HUES6 (cell line): ENCODE measurements around the gene CLIC1.
A peak's percentile ranks its signal among the peaks of the same experiment; 100 is the strongest.

ENCODE experiments used
- H3K27ac ChIP-seq: 2 replicates; pipeline ENCODE4 v1.7.0; 2013; ENCODE audit warnings: low read depth, mild to moderate bottlenecking, low read length, inconsistent platforms
- H3K27me3 ChIP-seq: 2 replicates; pipeline ENCODE4 v1.6.1; 2013; ENCODE audit warnings: low read length; ENCODE audit not compliant: control insufficient read depth, insufficient read depth
- H3K36me3 ChIP-seq: 2 replicates; pipeline ENCODE4 v1.6.1; 2013; ENCODE audit warnings: low read length; ENCODE audit not compliant: control insufficient read depth, insufficient read depth
- H3K4me1 ChIP-seq: 2 replicates; pipeline ENCODE4 v1.6.1; 2013; ENCODE audit warnings: low read length; ENCODE audit not compliant: control insufficient read depth, insufficient read depth
- H3K4me3 ChIP-seq: 2 replicates; pipeline ENCODE4 v1.5.1; 2013; ENCODE audit warnings: low read depth, low read length
- H3K9ac ChIP-seq: one replicate; pipeline ENCODE4 v1.6.1; 2013; ENCODE audit warnings: mild to moderate bottlenecking, low read length
- H3K9me3 ChIP-seq: 2 replicates; pipeline ENCODE4 v1.6.1; 2013; ENCODE audit warnings: low read depth, low read length; ENCODE audit not compliant: control insufficient read depth, insufficient read depth

CLIC1 gene

GRCh38 chr6:31777667-31778050 is 41.3 kb upstream of the CLIC1 start:
- H3K4me1 ChIP-seq: peaks cover 6% of the 10 kb centered on the region; the same call in 1 of the 2 replicates
- no peak overlapping the region for H3K4me3 ChIP-seq
- H3K9me3 ChIP-seq: no peaks in the 10 kb centered on the region
- peaks cover 54% of the 10 kb centered on the region for H3K36me3 ChIP-seq
- H3K9ac ChIP-seq: no peak overlapping the region
- no peaks in the 10 kb centered on the region for H3K27me3 ChIP-seq
- no peak overlapping the region for H3K27ac ChIP-seq

- H3K36me3 ChIP-seq: peaks cover 49% of the 10 kb centered on the region
- no peaks in the 10 kb centered on the region for H3K27me3 ChIP-seq
- H3K9ac ChIP-seq: peak within 1 kb of the TSS; percentile 2
- H3K4me1 ChIP-seq: peaks cover 6% of the 10 kb centered on the region; the same call in 1 of the 2 replicates
- H3K4me3 ChIP-seq: no peak within 1 kb of the TSS
- H3K27ac ChIP-seq: no peak within 1 kb of the TSS; the same call in 1 of the 2 replicates
- H3K9me3 ChIP-seq: no peaks in the 10 kb centered on the region
These were observed 40.8 kb upstream of the CLIC1 start, which contains the start of gene VWA7 for GRCh38 chr6:31776989-31777666. TSS of gene VWA7 (minus strand) at chr6:31777328. CDS start at chr6:31776779, 549 bp downstream.

GRCh38 chr6:31776485-31776988 is 40.2 kb upstream of the CLIC1 start:
- no peak overlapping the region for H3K4me3 ChIP-seq

GRCh38 chr6:31775633-31776484 is 39.5 kb upstream of the CLIC1 start:
- Histone ChIP-seq H3K4me1 (peaks cover 6% of the 10 kb centered on the region; the same call in 1 of the 2 replicates), H3K27ac (no peak overlapping the region), H3K9me3 (no peaks in the 10 kb centered on the region), H3K27me3 (no peaks in the 10 kb centered on the region), H3K4me3 (no peak overlapping the region), H3K9ac (no peak overlapping the region), H3K36me3 (peaks cover 36% of the 10 kb centered on the region)

More at GRCh38 chr6:31776485-31776988, 40.2 kb upstream of the CLIC1 start:
- Histone ChIP-seq H3K4me1 (peaks cover 6% of the 10 kb centered on the region; the same call in 1 of the 2 replicates), H3K36me3 (peaks cover 43% of the 10 kb centered on the region), H3K9ac (no peak overlapping the region), H3K27ac (no peak overlapping the region), H3K27me3 (no peaks in the 10 kb centered on the region), H3K9me3 (no peaks in the 10 kb centered on the region)

- Histone ChIP-seq H3K9ac (no peak overlapping the region), H3K36me3 (peaks cover 30% of the 10 kb centered on the region), H3K4me3 (no peak overlapping the region), H3K4me1 (peaks cover 6% of the 10 kb centered on the region; the same call in 1 of the 2 replicates), H3K27ac (no peak overlapping the region), H3K27me3 (no peaks in the 10 kb centered on the region), H3K9me3 (no peaks in the 10 kb centered on the region)
These were observed 38.9 kb upstream of the CLIC1 start for GRCh38 chr6:31775184-31775583.

- H3K9me3 ChIP-seq: no peaks in the 10 kb centered on the region
- H3K27me3 ChIP-seq: no peaks in the 10 kb centered on the region
- H3K36me3 ChIP-seq: no peaks in the 10 kb centered on the region
- peaks cover 1% of the 10 kb centered on the region; the same call in 1 of the 2 replicates for H3K4me1 ChIP-seq
- H3K27ac ChIP-seq: no peak overlapping the region
- H3K9ac ChIP-seq: no peak overlapping the region
- no peak overlapping the region for H3K4me3 ChIP-seq
These were observed 35.6 kb upstream of the CLIC1 start for GRCh38 chr6:31771992-31772358.

- Histone ChIP-seq H3K4me3 (no peak overlapping the region), H3K9me3 (no peaks in the 10 kb centered on the region), H3K36me3 (no peaks in the 10 kb centered on the region), H3K9ac (no peak overlapping the region), H3K4me1 (peaks cover 6% of the 10 kb centered on the region; the same call in 1 of the 2 replicates), H3K27me3 (no peaks in the 10 kb centered on the region), H3K27ac (no peak overlapping the region)
These were observed 34.5 kb upstream of the CLIC1 start for GRCh38 chr6:31770860-31771259.

- Histone ChIP-seq H3K4me3 (no peak overlapping the region), H3K27me3 (no peaks in the 10 kb centered on the region), H3K36me3 (no peaks in the 10 kb centered on the region), H3K9me3 (no peaks in the 10 kb centered on the region), H3K4me1 (peaks cover 6% of the 10 kb centered on the region; the same call in 1 of the 2 replicates), H3K9ac (no peak overlapping the region), H3K27ac (no peak overlapping the region)
These were observed 33.5 kb upstream of the CLIC1 start for GRCh38 chr6:31769684-31770371.

GRCh38 chr6:31768363-31769257 is 32.3 kb upstream of the CLIC1 start:
- no peak overlapping the region for H3K4me3 ChIP-seq
- H3K9me3 ChIP-seq: no peaks in the 10 kb centered on the region
- H3K9ac ChIP-seq: no peak overlapping the region
- H3K27ac ChIP-seq: no peak overlapping the region
- H3K36me3 ChIP-seq: peaks cover 4% of the 10 kb centered on the region; the same call in 1 of the 2 replicates
- H3K4me1 ChIP-seq: peaks cover 6% of the 10 kb centered on the region; the same call in 1 of the 2 replicates
- H3K27me3 ChIP-seq: no peaks in the 10 kb centered on the region

GRCh38 chr6:31767096-31767645 is 30.8 kb upstream of the CLIC1 start:
- Histone ChIP-seq H3K9me3 (no peaks in the 10 kb centered on the region), H3K36me3 (peaks cover 13% of the 10 kb centered on the region; the same call in 1 of the 2 replicates), H3K4me3 (no peak overlapping the region), H3K4me1 (peaks cover 10% of the 10 kb centered on the region; the same call in 1 of the 2 replicates), H3K27ac (no peak overlapping the region), H3K9ac (no peak overlapping the region), H3K27me3 (no peaks in the 10 kb centered on the region)
